ENCODE results near the gene AFAP1L1.

Gene AFAP1L1

DNA sequence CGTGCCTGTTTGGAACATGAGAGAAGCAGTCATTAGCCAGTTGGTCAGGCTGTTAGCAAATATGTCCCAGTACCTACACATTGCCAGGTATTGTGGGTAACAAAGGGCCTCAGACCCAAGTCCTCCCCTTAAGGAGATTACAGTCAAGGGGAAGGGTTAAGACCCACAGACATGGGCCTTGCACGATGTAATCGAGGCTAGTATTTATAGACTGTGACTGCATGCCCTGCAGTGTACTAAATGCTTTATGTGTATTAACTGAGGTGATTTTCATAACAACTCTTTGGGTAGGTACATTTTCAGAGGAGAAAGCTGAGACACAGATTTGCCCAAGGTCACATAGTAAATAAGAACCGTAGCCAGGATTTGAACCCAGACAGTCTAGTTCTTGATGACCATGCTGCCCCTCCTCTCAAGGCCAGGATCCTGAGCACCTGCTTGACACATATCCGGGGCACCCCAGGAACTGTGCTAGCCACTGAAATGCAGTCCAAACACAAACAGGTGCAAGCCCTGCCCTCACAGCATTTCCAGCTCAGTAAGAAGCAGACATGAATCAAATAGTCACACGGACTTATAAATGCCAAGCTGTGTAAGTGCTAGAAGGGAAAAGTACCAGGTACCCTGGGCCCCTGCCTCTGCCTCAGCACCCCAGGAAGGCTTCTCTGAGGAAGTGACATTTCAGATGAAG lies 41.6 kb downstream of the AFAP1L1 start:
- H3K9me3 ChIP-seq: no peaks in the 10 kb centered on the region
- no peaks in the 10 kb centered on the region for H3K36me3 ChIP-seq
- no peaks in the 10 kb centered on the region for H3K27me3 ChIP-seq
- no peak for DNase-seq
- H3K4me3 ChIP-seq (ENCODE audit: low read depth, low read length): no peak overlapping the region
- peaks cover 5% of the 10 kb centered on the region for H3K4me1 ChIP-seq
- TF ChIP-seq, protein P1, sequence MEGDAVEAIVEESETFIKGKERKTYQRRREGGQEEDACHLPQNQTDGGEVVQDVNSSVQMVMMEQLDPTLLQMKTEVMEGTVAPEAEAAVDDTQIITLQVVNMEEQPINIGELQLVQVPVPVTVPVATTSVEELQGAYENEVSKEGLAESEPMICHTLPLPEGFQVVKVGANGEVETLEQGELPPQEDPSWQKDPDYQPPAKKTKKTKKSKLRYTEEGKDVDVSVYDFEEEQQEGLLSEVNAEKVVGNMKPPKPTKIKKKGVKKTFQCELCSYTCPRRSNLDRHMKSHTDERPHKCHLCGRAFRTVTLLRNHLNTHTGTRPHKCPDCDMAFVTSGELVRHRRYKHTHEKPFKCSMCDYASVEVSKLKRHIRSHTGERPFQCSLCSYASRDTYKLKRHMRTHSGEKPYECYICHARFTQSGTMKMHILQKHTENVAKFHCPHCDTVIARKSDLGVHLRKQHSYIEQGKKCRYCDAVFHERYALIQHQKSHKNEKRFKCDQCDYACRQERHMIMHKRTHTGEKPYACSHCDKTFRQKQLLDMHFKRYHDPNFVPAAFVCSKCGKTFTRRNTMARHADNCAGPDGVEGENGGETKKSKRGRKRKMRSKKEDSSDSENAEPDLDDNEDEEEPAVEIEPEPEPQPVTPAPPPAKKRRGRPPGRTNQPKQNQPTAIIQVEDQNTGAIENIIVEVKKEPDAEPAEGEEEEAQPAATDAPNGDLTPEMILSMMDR (IDR thresholded peaks at IDR 0.05; ENCODE audit: low read depth, low read length): no peak

DNA sequence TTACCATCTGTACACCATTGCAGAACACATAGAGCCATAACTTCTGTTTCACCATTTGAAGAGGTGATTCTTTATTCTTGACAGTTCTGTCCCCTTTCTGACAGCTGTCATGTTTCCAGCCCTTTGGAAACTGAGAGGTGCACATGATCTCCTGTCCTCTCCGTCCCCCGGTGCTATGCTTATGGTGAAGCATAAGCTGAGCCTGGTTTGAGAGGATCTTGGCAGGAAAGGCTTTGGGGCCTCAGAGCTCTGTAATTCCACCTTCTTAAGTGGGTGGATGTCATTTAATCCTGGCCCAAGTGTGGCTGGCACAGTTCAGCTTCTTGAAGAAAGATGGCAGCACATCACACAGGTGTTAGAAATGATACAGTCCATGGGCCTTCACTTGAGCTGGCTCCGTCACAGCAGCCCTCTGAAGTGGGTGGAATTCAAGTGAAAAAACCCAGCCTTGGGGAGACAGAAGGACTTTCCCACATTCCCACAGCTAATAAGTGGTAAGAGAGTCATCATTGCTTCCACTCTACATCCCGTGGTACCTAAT lies 43.0 kb downstream of the AFAP1L1 start:
- H3K9me3 ChIP-seq: no peaks in the 10 kb centered on the region
- H3K36me3 ChIP-seq: no peaks in the 10 kb centered on the region
- peaks cover 5% of the 10 kb centered on the region for H3K4me1 ChIP-seq
- DNase-seq: no peak
- H3K4me3 ChIP-seq (ENCODE audit: low read depth, low read length): no peak overlapping the region
- no peaks in the 10 kb centered on the region for H3K27me3 ChIP-seq
- TF ChIP-seq, protein P1 (IDR thresholded peaks at IDR 0.05; ENCODE audit: low read depth, low read length): peak; percentile 12; the same call in 1 of the 2 replicates

DNA sequence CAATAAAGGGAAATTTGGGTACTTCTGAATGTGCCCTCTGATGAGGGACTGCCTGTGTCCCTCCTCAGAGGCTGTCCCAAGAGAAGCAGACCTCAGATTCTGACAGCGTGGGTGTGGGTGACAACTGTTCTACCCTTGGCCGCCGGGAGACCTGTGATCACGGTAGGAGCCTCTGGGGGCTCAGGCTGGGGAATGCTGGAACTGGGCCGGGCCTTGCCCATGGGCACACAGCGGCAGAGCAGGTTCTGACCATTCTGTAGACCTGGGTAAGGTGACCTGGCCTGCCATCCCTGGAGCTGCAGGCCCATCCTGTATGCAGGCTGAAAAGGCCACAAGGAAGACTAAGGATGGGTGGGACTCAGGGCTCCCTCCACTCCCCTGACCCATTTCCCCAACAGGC lies 44.1 kb downstream of the AFAP1L1 start:
- Histone ChIP-seq H3K4me1 (peaks cover 10% of the 10 kb centered on the region), H3K27me3 (no peaks in the 10 kb centered on the region), H3K36me3 (no peaks in the 10 kb centered on the region), H3K9me3 (no peaks in the 10 kb centered on the region), H3K4me3 (ENCODE audit: low read depth, low read length) (no peak overlapping the region)
- DNase-seq: no peak
- TF ChIP-seq, protein P1 (IDR thresholded peaks at IDR 0.05; ENCODE audit: low read depth, low read length): no peak

DNA sequence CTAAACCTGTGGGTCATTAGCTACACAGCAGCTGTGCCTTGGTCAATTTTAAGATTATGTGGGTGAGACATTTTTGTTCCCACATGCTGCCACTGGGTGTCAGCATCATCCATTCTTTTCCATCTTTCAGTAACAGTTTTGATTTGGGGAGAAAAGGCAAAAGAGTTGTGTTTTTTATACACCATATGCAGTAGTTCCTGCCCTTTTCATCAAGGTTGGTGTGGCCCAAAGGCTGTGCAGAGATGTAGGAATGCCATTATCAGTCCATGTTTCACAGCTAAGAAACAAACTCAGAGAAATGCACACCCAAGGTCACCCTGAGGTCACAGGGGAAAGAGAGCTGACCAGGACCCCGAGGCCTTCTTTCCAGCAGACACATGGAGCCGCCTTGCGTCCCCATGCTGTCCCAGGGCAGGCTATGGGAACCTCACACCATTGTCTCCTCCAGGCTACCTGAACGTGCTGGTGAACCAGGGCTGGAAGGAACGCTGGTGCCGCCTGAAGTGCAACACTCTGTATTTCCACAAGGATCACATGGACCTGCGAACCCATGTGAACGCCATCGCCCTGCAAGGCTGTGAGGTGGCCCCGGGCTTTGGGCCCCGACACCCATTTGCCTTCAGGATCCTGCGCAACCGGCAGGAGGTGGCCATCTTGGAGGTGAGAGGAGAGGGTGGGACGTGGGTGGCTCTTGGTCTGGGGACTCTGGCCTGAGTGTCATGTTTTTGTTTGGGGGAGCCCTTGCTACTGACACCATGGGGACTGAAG lies 45.8 kb downstream of the AFAP1L1 start:
- TF ChIP-seq, protein P1 (IDR thresholded peaks at IDR 0.05; ENCODE audit: low read depth, low read length): peak; percentile 84
- H3K9me3 ChIP-seq: no peaks in the 10 kb centered on the region
- peaks cover 10% of the 10 kb centered on the region for H3K4me1 ChIP-seq
- no peak overlapping the region for H3K4me3 ChIP-seq (ENCODE audit: low read depth, low read length)
- peak; percentile 44 for DNase-seq
- H3K36me3 ChIP-seq: no peaks in the 10 kb centered on the region
- H3K27me3 ChIP-seq: no peaks in the 10 kb centered on the region

DNA sequence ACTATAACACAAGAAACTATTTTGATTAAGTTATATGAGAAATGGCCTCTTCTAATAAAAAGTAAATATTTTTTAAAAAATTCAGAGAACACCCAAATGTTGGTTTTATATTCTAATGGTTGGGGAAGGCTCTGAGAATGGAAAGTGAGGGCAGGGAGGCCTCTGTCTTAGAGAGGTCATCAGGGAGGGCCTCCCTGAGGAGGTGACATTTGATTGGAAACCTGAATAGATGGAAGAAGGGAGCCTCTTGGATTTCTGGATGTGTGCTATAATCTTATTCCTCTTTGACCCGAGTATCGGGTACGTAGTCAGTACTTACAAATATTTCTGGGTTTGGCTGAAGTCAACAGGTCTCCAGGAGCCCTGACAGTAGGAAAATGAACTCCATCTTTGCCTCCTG lies 47.5 kb downstream of the AFAP1L1 start:
- TF ChIP-seq, protein P1 (IDR thresholded peaks at IDR 0.05; ENCODE audit: low read depth, low read length): no peak
- H3K36me3 ChIP-seq: no peaks in the 10 kb centered on the region
- H3K4me3 ChIP-seq (ENCODE audit: low read depth, low read length): no peak overlapping the region
- H3K4me1 ChIP-seq: peaks cover 10% of the 10 kb centered on the region
- no peak for DNase-seq
- H3K27me3 ChIP-seq: no peaks in the 10 kb centered on the region
- H3K9me3 ChIP-seq: no peaks in the 10 kb centered on the region
